Thyroid gland (tissue), 4 donors: Measurements from ENCODE around the gene FBXW5. TPM values are rescaled to one million over a fixed set of nuclear protein-coding genes. Genes with fewer than 3 reads are reported as not detected.

Source experiments
- DNase-seq, 2 donors: peaks; one replicate each; pipeline ENCODE4 v3.0.0-alpha.2; 2019
- H3K27ac ChIP-seq, 3 donors: fragments of 200-600 bp; sonication (generic); 1 replicate in 2 of 3; 2 replicates in 1 of 3; pipeline ENCODE4 v1.5.1; 2016 to 2019; ENCODE audit warnings: mild to moderate bottlenecking in 1 of 3, moderate library complexity in 1 of 3
- H3K27me3 ChIP-seq: fragments of 200-600 bp; sonication (generic); one replicate; pipeline ENCODE4 v1.5.1; 2019
- H3K36me3 ChIP-seq, 2 donors: fragments of 200-600 bp; sonication (generic); one replicate each; pipeline ENCODE4 v1.5.1; 2016 to 2019
- H3K4me1 ChIP-seq, 2 donors: fragments of 200-600 bp; sonication (generic); one replicate each; pipeline ENCODE4 v1.5.1; 2017 to 2019
- H3K4me3 ChIP-seq, 3 donors: fragments of 200-600 bp; sonication (generic); replicated peaks in 1 of 3; 1 replicate in 2 of 3; 2 replicates in 1 of 3; pipeline ENCODE4 v1.5.1; 2016; ENCODE audit warnings: mild to moderate bottlenecking in 1 of 3
- H3K9me3 ChIP-seq: fragments of 200-600 bp; sonication (generic); one replicate; pipeline ENCODE4 v1.5.1; 2017
- CTCF ChIP-seq, 6 experiments: fragments of 200-600 bp in 3 of 6; fragments of 450-650 bp in 3 of 6; sonication (generic) in 3 of 6; IDR thresholded peaks; one replicate each; pipeline ENCODE4 v1.5.1; 2016 to 2019; ENCODE audit warnings: antibody characterized with exemption in 6 of 6, mild to moderate bottlenecking in 2 of 6, inconsistent platforms in 1 of 6, moderate library complexity in 1 of 6
- POLR2A ChIP-seq, 2 donors: fragments of 450-650 bp; IDR thresholded peaks; one replicate each; pipeline ENCODE4 v1.6.1; 2017; ENCODE audit warnings: antibody characterized with exemption in 2 of 2, mild to moderate bottlenecking in 2 of 2, moderate library complexity in 1 of 2
- WGBS, 2 donors: methylation state at CpG; one replicate each; pipeline ENCODE4 v1.1.5; 2017; 5-methylcytosine and 5-hydroxymethylcytosine counted together
- intact Hi-C: fragments of 100-400 bp; cut with DNase I; formaldehyde crosslinking; loops from one replicate; pipeline ENCODE4 v1.15.1; 2023
- total RNA-seq, 4 donors: library from RNA; depleted of rRNA; stranded (reverse); fragments of >200 nt; gene quantifications; one replicate each; pipeline ENCODE4 v1.2.3, GENCODE V29; 2016

Gene FBXW5
- total RNA-seq, 4 donors from 2014 or later = 138 to 282 (median 203) TPM

- intact Hi-C loops = no loop called here
- Histone ChIP-seq H3K36me3 (no peaks in the 10 kb centered on the region), H3K27me3 (no peaks in the 10 kb centered on the region), H3K4me3 (no peak overlapping the region), H3K27ac (no peak overlapping the region), H3K9me3 (no peaks in the 10 kb centered on the region), H3K4me1 (peaks cover 0 to 8% of the 10 kb centered on the region in 2 donors)
- WGBS, 2 donors = 83% methylated on average over 2 of the region's 17 CpGs; no CpG with 5 or more reads in 1 of the 2 donors
- TF ChIP-seq CTCF (IDR thresholded peaks at IDR 0.05) (no peak), POLR2A (IDR thresholded peaks at IDR 0.05) (no peak)
- DNase-seq = no peak
Measured at GRCh38 chr9:136969150-136969549, 24.6 kb upstream of the FBXW5 start.

- H3K4me3 ChIP-seq = no peak overlapping the region
- intact Hi-C loops = no loop called here
- TF ChIP-seq CTCF (IDR thresholded peaks at IDR 0.05) (no peak), POLR2A (IDR thresholded peaks at IDR 0.05) (no peak)
- 77 to 80% methylated on average over 1 to 12 of the region's 17 CpGs for WGBS, 2 donors
- no peaks in the 10 kb centered on the region for H3K27me3 ChIP-seq
- no peaks in the 10 kb centered on the region for H3K36me3 ChIP-seq
- peaks cover 0 to 8% of the 10 kb centered on the region in 2 donors for H3K4me1 ChIP-seq
- no peak for DNase-seq
- H3K27ac ChIP-seq = no peak overlapping the region
- H3K9me3 ChIP-seq = no peaks in the 10 kb centered on the region
Measured at GRCh38 chr9:136968333-136969127, 24.0 kb upstream of the FBXW5 start.

GRCh38 chr9:136965771-136966484 lies 21.4 kb upstream of the FBXW5 start:
- intact Hi-C loops = no loop called here
- Histone ChIP-seq H3K36me3 (no peaks in the 10 kb centered on the region), H3K9me3 (no peaks in the 10 kb centered on the region), H3K4me3 (no peak overlapping the region), H3K27me3 (no peaks in the 10 kb centered on the region), H3K4me1 (peaks cover 2 to 15% of the 10 kb centered on the region in 2 donors), H3K27ac (no peak overlapping the region)
- 23 to 28% methylated on average over 23 of the region's 23 CpGs for WGBS, 2 donors
- TF ChIP-seq POLR2A (IDR thresholded peaks at IDR 0.05) (no peak), CTCF (IDR thresholded peaks at IDR 0.05) (no peak)
- peak in 1 of 2 donors; percentile 35 for DNase-seq

GRCh38 chr9:136964833-136965422 lies 20.4 kb upstream of the FBXW5 start:
- 86 to 87% methylated on average over 26 of the region's 26 CpGs for WGBS, 2 donors
- intact Hi-C loops = no loop called here
- H3K27ac ChIP-seq = no peak overlapping the region
- TF ChIP-seq POLR2A (IDR thresholded peaks at IDR 0.05) (no peak), CTCF (IDR thresholded peaks at IDR 0.05) (no peak)
- H3K27me3 ChIP-seq = no peaks in the 10 kb centered on the region
- no peak for DNase-seq
- H3K4me3 ChIP-seq = no peak overlapping the region
- H3K9me3 ChIP-seq = no peaks in the 10 kb centered on the region
- no peaks in the 10 kb centered on the region for H3K36me3 ChIP-seq
- peaks cover 4 to 21% of the 10 kb centered on the region in 2 donors for H3K4me1 ChIP-seq
